Measurements from ENCODE around the gene FCRLB. TPM values are rescaled to one million over a fixed set of nuclear protein-coding genes. Genes with fewer than 3 reads are reported as not detected.

Gene FCRLB
- total RNA-seq, 1 donor from 2014 or later, result not detected

GRCh38 chr1:161726473-161727255 is 5.3 kb downstream of the FCRLB start:
- no peak overlapping the region for H3K27ac Mint-ChIP-seq
- H3K27me3 ChIP-seq, result peaks cover 93% of the 10 kb centered on the region

GRCh38 chr1:161727256-161727924 is 6.0 kb downstream of the FCRLB start:
- peak overlapping the region; percentile 90 for H3K4me2 ChIP-seq

More at GRCh38 chr1:161726473-161727255, 5.3 kb downstream of the FCRLB start:
- peak; percentile 91 for DNase-seq (ENCODE audit: low spot score)
- Mint-ChIP-seq H3K4me3 (peak overlapping the region; percentile 93), H3K9me3 (no peaks in the 10 kb centered on the region), H3K36me3 (no peaks in the 10 kb centered on the region), H3K27me3 (ENCODE audit: insufficient read depth, low read depth) (peaks cover 25% of the 10 kb centered on the region), H3K4me1 (peaks cover 6% of the 10 kb centered on the region)
- Histone ChIP-seq H4K20me1 (ENCODE audit: low read depth) (no peaks in the 10 kb centered on the region), H2AFZ (replicated peaks) (peak overlapping the region; percentile 97), H3K4me1 (peaks cover 5% of the 10 kb centered on the region), H3K27ac (no peak overlapping the region), H3K9ac (peak overlapping the region; percentile 0), H3K4me2 (peak overlapping the region; percentile 90), H3K9me3 (ENCODE audit: low read depth) (no peaks in the 10 kb centered on the region), H3K79me2 (ENCODE audit: low read depth) (no peaks in the 10 kb centered on the region), H3F3A (ENCODE audit: low read depth) (peaks cover 6% of the 10 kb centered on the region), H3K36me3 (no peaks in the 10 kb centered on the region), H3K4me3 (peak overlapping the region; percentile 54)
- TF ChIP-seq CTCF (IDR thresholded peaks at IDR 0.05) (no peak), EZH2 (IDR thresholded peaks at IDR 0.05) (no peak), EZH2phosphoT487 (IDR thresholded peaks at IDR 0.05) (peak; percentile 59)

More at GRCh38 chr1:161727256-161727924, 6.0 kb downstream of the FCRLB start:
- H3K36me3 ChIP-seq, result no peaks in the 10 kb centered on the region
- H3K9ac ChIP-seq, result no peak overlapping the region
- H3K27ac ChIP-seq, result no peak overlapping the region
- H3K9me3 ChIP-seq (ENCODE audit: low read depth), result no peaks in the 10 kb centered on the region
- H4K20me1 ChIP-seq (ENCODE audit: low read depth), result no peaks in the 10 kb centered on the region
- peaks cover 91% of the 10 kb centered on the region for H3K27me3 ChIP-seq
- TF ChIP-seq CTCF (IDR thresholded peaks at IDR 0.05), result no peak
- no peak for TF ChIP-seq EZH2 (IDR thresholded peaks at IDR 0.05)
- no peak for TF ChIP-seq EZH2phosphoT487 (IDR thresholded peaks at IDR 0.05)
- Mint-ChIP-seq H3K27ac (no peak overlapping the region), H3K27me3 (ENCODE audit: insufficient read depth, low read depth) (peaks cover 23% of the 10 kb centered on the region), H3K4me1 (peaks cover 6% of the 10 kb centered on the region), H3K4me3 (peak overlapping the region; percentile 93), H3K36me3 (no peaks in the 10 kb centered on the region), H3K9me3 (no peaks in the 10 kb centered on the region)
- H3K4me1 ChIP-seq, result peaks cover 5% of the 10 kb centered on the region
- DNase-seq (ENCODE audit: low spot score), result no peak
- H3K4me3 ChIP-seq, result peak overlapping the region; percentile 54
- peaks cover 6% of the 10 kb centered on the region for H3F3A ChIP-seq (ENCODE audit: low read depth)
- no peaks in the 10 kb centered on the region for H3K79me2 ChIP-seq (ENCODE audit: low read depth)
- peak overlapping the region; percentile 97 for H2AFZ ChIP-seq (replicated peaks)
